GM23248 (cell line): ENCODE data around the gene SFTPD. TPM values are rescaled to one million over a fixed set of nuclear protein-coding genes. Genes with fewer than 3 reads are reported as not detected.

ENCODE experiments used
- DNase-seq: peaks from one replicate; pipeline ENCODE4 v3.0.0-alpha.2; 2015
- H2AFZ ChIP-seq: fragments of 200-600 bp; sonication (generic); 2 replicates; pipeline ENCODE4 v1.6.1; 2016; ENCODE audit warnings: antibody characterized with exemption
- H3F3A ChIP-seq: fragments of 200-600 bp; sonication (generic); 2 replicates; pipeline ENCODE4 v1.6.1; 2016; ENCODE audit warnings: mild to moderate bottlenecking, antibody characterized with exemption, mixed run types; ENCODE audit not compliant: insufficient read depth
- H3K27ac ChIP-seq: fragments of 200-600 bp; sonication (generic); 2 replicates; pipeline ENCODE4 v1.5.1; 2016; ENCODE audit warnings: mild to moderate bottlenecking
- H3K27me3 ChIP-seq: fragments of 200-600 bp; sonication (generic); replicated peaks from 2 replicates; pipeline ENCODE4 v1.6.1; 2016; ENCODE audit warnings: mild to moderate bottlenecking; ENCODE audit not compliant: insufficient read depth
- H3K36me3 ChIP-seq: fragments of 200-600 bp; sonication (generic); 2 replicates; pipeline ENCODE4 v1.6.1; 2016; ENCODE audit warnings: low read depth, mild to moderate bottlenecking
- H3K4me1 ChIP-seq: fragments of 200-600 bp; sonication (generic); 2 replicates; pipeline ENCODE4 v1.6.1; 2016; ENCODE audit warnings: mild to moderate bottlenecking; ENCODE audit not compliant: insufficient read depth
- H3K4me2 ChIP-seq: fragments of 200-600 bp; sonication (generic); one replicate; pipeline ENCODE4 v1.6.1; 2016; ENCODE audit warnings: mild to moderate bottlenecking; ENCODE audit not compliant: unreplicated experiment
- H3K4me3 ChIP-seq: fragments of 200-600 bp; sonication (generic); 2 replicates; pipeline ENCODE4 v1.5.1; 2016; ENCODE audit warnings: mild to moderate bottlenecking
- H3K79me2 ChIP-seq: fragments of 200-600 bp; sonication (generic); 2 replicates; pipeline ENCODE4 v1.6.1; 2016; ENCODE audit warnings: mild to moderate bottlenecking; ENCODE audit not compliant: insufficient read depth
- H3K9ac ChIP-seq: fragments of 200-600 bp; sonication (generic); 2 replicates; pipeline ENCODE4 v1.6.1; 2016; ENCODE audit warnings: mild to moderate bottlenecking
- H3K9me2 ChIP-seq: fragments of 200-600 bp; sonication (generic); 2 replicates; pipeline ENCODE4 v1.6.1; 2016; ENCODE audit warnings: mixed run types, mild to moderate bottlenecking, moderate library complexity; ENCODE audit not compliant: insufficient read depth
- H3K9me3 ChIP-seq: fragments of 200-600 bp; sonication (generic); one replicate; pipeline ENCODE4 v1.6.1; 2017; ENCODE audit warnings: low read depth
- H4K20me1 ChIP-seq: fragments of 200-600 bp; sonication (generic); 2 replicates; pipeline ENCODE4 v1.6.0; 2016; ENCODE audit not compliant: insufficient read depth
- EZH2 ChIP-seq: fragments of 200-600 bp; sonication (generic); IDR thresholded peaks from 2 replicates; pipeline ENCODE4 v1.6.1; 2018; ENCODE audit warnings: antibody characterized with exemption, mild to moderate bottlenecking; ENCODE audit not compliant: insufficient read depth, poor library complexity, severe bottlenecking
- EZH2phosphoT487 ChIP-seq: fragments of 200-600 bp; sonication (generic); IDR thresholded peaks from 2 replicates; pipeline ENCODE4 v1.6.1; 2018; ENCODE audit warnings: antibody characterized with exemption, moderate library complexity, mild to moderate bottlenecking, low read depth; ENCODE audit not compliant: insufficient read depth
- WGBS, 2 experiments: methylation state at CpG; one replicate each; pipeline ENCODE4 v1.1.6; 2015 to 2017; ENCODE audit warnings: low lambda C conversion rate in 2 of 2, low coverage in 1 of 2; ENCODE audit errors: missing lambda C conversion rate in 2 of 2; 5-methylcytosine and 5-hydroxymethylcytosine counted together
- in situ Hi-C: fragments of 300-500 bp; cut with MboI; formaldehyde crosslinking; loops from 2 replicates; pipeline ENCODE4 v1.15.0; 2020
- polyA plus RNA-seq: library from polyadenylated mRNA; unstranded; fragments of >200 nt; fragmentation: Nextera tagmentation; extraction: Ambion mirVana; gene quantifications from 2 replicates; pipeline ENCODE4 v1.2.1, GENCODE V29; 2016
- total RNA-seq: library from RNA; depleted of rRNA; stranded (reverse); fragments of >200 nt; shearing (Covaris generic); gene quantifications from 2 replicates; pipeline ENCODE4 v1.2.3, GENCODE V29; 2014

SFTPD gene
- total and polyA plus RNA-seq, 2 experiments from 2014 or later = 0.46 TPM; not detected in 1

- Histone ChIP-seq H3K9me2 (no peaks in the 10 kb centered on the region), H3K4me1 (no peaks in the 10 kb centered on the region), H3F3A (no peaks in the 10 kb centered on the region), H3K9ac (no peak overlapping the region), H3K27ac (no peak overlapping the region), H2AFZ (no peak overlapping the region), H3K79me2 (no peaks in the 10 kb centered on the region), H3K9me3 (no peaks in the 10 kb centered on the region), H3K27me3 (peaks cover 16% of the 10 kb centered on the region), H4K20me1 (no peaks in the 10 kb centered on the region), H3K4me3 (no peak overlapping the region), H3K4me2 (no peak overlapping the region), H3K36me3 (no peaks in the 10 kb centered on the region)
- no peak for DNase-seq
- 50 to 63% methylated on average over 3 of the region's 3 CpGs for WGBS, 2 experiments
- in situ Hi-C loops = no loop called here
- TF ChIP-seq EZH2phosphoT487 (no peak), EZH2 (no peak)
Measured at GRCh38 chr10:79979310-79979975, 30.5 kb upstream of the SFTPD start.

- Histone ChIP-seq H3K4me3 (no peak overlapping the region), H3K27me3 (no peaks in the 10 kb centered on the region; the same call in 1 of the 2 replicates), H3K9me2 (no peaks in the 10 kb centered on the region), H3K27ac (no peak overlapping the region), H3F3A (no peaks in the 10 kb centered on the region), H3K9ac (no peak overlapping the region), H3K4me2 (no peak overlapping the region), H4K20me1 (no peaks in the 10 kb centered on the region), H2AFZ (no peak overlapping the region), H3K9me3 (no peaks in the 10 kb centered on the region), H3K79me2 (no peaks in the 10 kb centered on the region), H3K36me3 (no peaks in the 10 kb centered on the region), H3K4me1 (no peaks in the 10 kb centered on the region)
- DNase-seq = no peak
- 30 to 40% methylated on average over 2 of the region's 2 CpGs for WGBS, 2 experiments
- TF ChIP-seq EZH2 = no peak
- no peak for TF ChIP-seq EZH2phosphoT487
- in situ Hi-C loops = no loop called here
Measured at GRCh38 chr10:79976999-79977398, 28.1 kb upstream of the SFTPD start.

- H3K9me3 ChIP-seq = peaks cover 8% of the 10 kb centered on the region
- no peaks in the 10 kb centered on the region for H3F3A ChIP-seq
- no peak overlapping the region for H3K4me2 ChIP-seq
- no peak overlapping the region for H3K4me3 ChIP-seq
- no peaks in the 10 kb centered on the region for H3K4me1 ChIP-seq
- TF ChIP-seq EZH2 = no peak
- no peak for TF ChIP-seq EZH2phosphoT487
- H2AFZ ChIP-seq = no peak overlapping the region
- H3K79me2 ChIP-seq = no peaks in the 10 kb centered on the region
- H3K27me3 ChIP-seq = peaks cover 6% of the 10 kb centered on the region; the same call in 1 of the 2 replicates
- in situ Hi-C loops = no loop called here
- H3K9me2 ChIP-seq = no peaks in the 10 kb centered on the region
- no peak overlapping the region for H3K9ac ChIP-seq
- H4K20me1 ChIP-seq = no peaks in the 10 kb centered on the region
- no peaks in the 10 kb centered on the region for H3K36me3 ChIP-seq
- no peak for DNase-seq
- H3K27ac ChIP-seq = no peak overlapping the region
Measured at GRCh38 chr10:79970062-79970461, 21.2 kb upstream of the SFTPD start.

- in situ Hi-C loops = no loop called here
- no peak overlapping the region for H3K4me3 ChIP-seq
Measured at GRCh38 chr10:79947787-79948424, 999 bp downstream of the SFTPD start.

GRCh38 chr10:79947083-79947415, 1.9 kb downstream of the SFTPD start:
- Histone ChIP-seq H3K4me1 (no peaks in the 10 kb centered on the region), H3K36me3 (no peaks in the 10 kb centered on the region), H3K4me3 (no peak overlapping the region), H3K9me2 (no peaks in the 10 kb centered on the region), H3K27ac (no peak overlapping the region), H3K79me2 (no peaks in the 10 kb centered on the region), H3K27me3 (peaks cover 29% of the 10 kb centered on the region), H4K20me1 (no peaks in the 10 kb centered on the region), H3K9me3 (no peaks in the 10 kb centered on the region), H3K9ac (no peak overlapping the region), H2AFZ (no peak overlapping the region), H3F3A (no peaks in the 10 kb centered on the region), H3K4me2 (no peak overlapping the region)
- TF ChIP-seq EZH2phosphoT487 (no peak), EZH2 (no peak)
- 8 to 14% methylated on average over 2 of the region's 2 CpGs for WGBS, 2 experiments
- in situ Hi-C loops = no loop called here
- no peak for DNase-seq

More at GRCh38 chr10:79947787-79948424, 999 bp downstream of the SFTPD start:
- Histone ChIP-seq H3K9ac (no peak overlapping the region), H3K4me2 (no peak overlapping the region), H3F3A (no peaks in the 10 kb centered on the region), H3K36me3 (no peaks in the 10 kb centered on the region), H3K27ac (no peak overlapping the region), H3K27me3 (peaks cover 29% of the 10 kb centered on the region), H3K79me2 (no peaks in the 10 kb centered on the region), H3K4me1 (no peaks in the 10 kb centered on the region), H3K9me2 (no peaks in the 10 kb centered on the region), H3K9me3 (no peaks in the 10 kb centered on the region), H4K20me1 (no peaks in the 10 kb centered on the region), H2AFZ (no peak overlapping the region)
- WGBS, 2 experiments = 26 to 28% methylated on average over 5 of the region's 5 CpGs
- DNase-seq = no peak
- no peak for TF ChIP-seq EZH2phosphoT487
